Cardiac fibroblast (primary cell): ENCODE data around the gene PSME3IP1.

Source experiments
- DNase-seq, 2 donors: peaks; one replicate each; pipeline versions ENCODE4 v3.0.0 to v3.0.0-alpha.2; 2010; ENCODE audit warnings: low read depth in 2 of 2
- H3K4me3 ChIP-seq, 2 donors: replicated peaks in 1 of 2; 1 replicate in 1 of 2; 2 replicates in 1 of 2; pipeline ENCODE4 v1.5.1; 2011; ENCODE audit warnings: low read depth in 2 of 2, low read length in 2 of 2, mild to moderate bottlenecking in 2 of 2, moderate library complexity in 1 of 2
- CTCF ChIP-seq: IDR thresholded peaks from one replicate; pipeline ENCODE4 v1.5.1; 2011; ENCODE audit warnings: low read depth, mild to moderate bottlenecking, low read length, inconsistent platforms

The PSME3IP1 gene

GRCh38 chr16:57157533-57157932, 28.3 kb downstream of the PSME3IP1 start:
- H3K4me3 ChIP-seq = no peak overlapping the region
- no peak for DNase-seq
- TF ChIP-seq CTCF = no peak

- H3K4me3 ChIP-seq = no peak overlapping the region
- no peak for DNase-seq
- TF ChIP-seq CTCF = no peak
Measured at GRCh38 chr16:57156351-57156703, 29.5 kb downstream of the PSME3IP1 start.

- TF ChIP-seq CTCF = no peak
- no peak for DNase-seq
- H3K4me3 ChIP-seq = no peak overlapping the region
Measured at GRCh38 chr16:57155702-57156350, 30.0 kb downstream of the PSME3IP1 start.

GRCh38 chr16:57153841-57154240, 32.0 kb downstream of the PSME3IP1 start:
- TF ChIP-seq CTCF = no peak
- DNase-seq = no peak
- H3K4me3 ChIP-seq = no peak overlapping the region

- H3K4me3 ChIP-seq = no peak overlapping the region
- TF ChIP-seq CTCF = no peak
- peak in 1 of 2 donors; percentile 11 for DNase-seq
Measured at GRCh38 chr16:57152096-57153093, 33.4 kb downstream of the PSME3IP1 start.

- H3K4me3 ChIP-seq = no peak overlapping the region
- TF ChIP-seq CTCF = no peak
- no peak for DNase-seq
Measured at GRCh38 chr16:57151369-57151768, 34.5 kb downstream of the PSME3IP1 start.
